Measurements from ENCODE around the gene FBRS. TPM values are rescaled to one million over a fixed set of nuclear protein-coding genes. Genes with fewer than 3 reads are reported as not detected.

The FBRS gene
- total RNA-seq, 3 donors from 2014 or later = 132 to 158 (median 137) TPM

GRCh38 chr16:30665155-30665829, 7.1 kb downstream of the FBRS start:
- Mint-ChIP-seq H3K4me1 (ENCODE audit: low read depth) (peaks cover 34% of the 10 kb centered on the region), H3K9me3 (no peaks in the 10 kb centered on the region), H3K27me3 (ENCODE audit: low read depth) (no peaks in the 10 kb centered on the region), H3K4me3 (no peak overlapping the region), H3K36me3 (ENCODE audit: insufficient read depth) (peaks cover 52% of the 10 kb centered on the region)
- no peak for ATAC-seq
- no peak for DNase-seq

- no peaks in the 10 kb centered on the region for H3K9me3 Mint-ChIP-seq
- peaks cover 30% of the 10 kb centered on the region for H3K4me1 Mint-ChIP-seq (ENCODE audit: low read depth)
- no peaks in the 10 kb centered on the region for H3K27me3 Mint-ChIP-seq (ENCODE audit: low read depth)
- peaks cover 49% of the 10 kb centered on the region for H3K36me3 Mint-ChIP-seq (ENCODE audit: insufficient read depth)
- ATAC-seq = no peak
- DNase-seq = no peak
- no peak overlapping the region for H3K4me3 Mint-ChIP-seq
Measured at GRCh38 chr16:30665830-30666190, 7.6 kb downstream of the FBRS start.

- Mint-ChIP-seq H3K4me3 (no peak overlapping the region), H3K4me1 (ENCODE audit: low read depth) (peaks cover 23% of the 10 kb centered on the region), H3K36me3 (ENCODE audit: insufficient read depth) (peaks cover 41% of the 10 kb centered on the region), H3K27me3 (ENCODE audit: low read depth) (no peaks in the 10 kb centered on the region), H3K9me3 (no peaks in the 10 kb centered on the region)
- no peak for ATAC-seq
- no peak for DNase-seq
Measured at GRCh38 chr16:30666681-30667080, 8.4 kb downstream of the FBRS start.

DNA sequence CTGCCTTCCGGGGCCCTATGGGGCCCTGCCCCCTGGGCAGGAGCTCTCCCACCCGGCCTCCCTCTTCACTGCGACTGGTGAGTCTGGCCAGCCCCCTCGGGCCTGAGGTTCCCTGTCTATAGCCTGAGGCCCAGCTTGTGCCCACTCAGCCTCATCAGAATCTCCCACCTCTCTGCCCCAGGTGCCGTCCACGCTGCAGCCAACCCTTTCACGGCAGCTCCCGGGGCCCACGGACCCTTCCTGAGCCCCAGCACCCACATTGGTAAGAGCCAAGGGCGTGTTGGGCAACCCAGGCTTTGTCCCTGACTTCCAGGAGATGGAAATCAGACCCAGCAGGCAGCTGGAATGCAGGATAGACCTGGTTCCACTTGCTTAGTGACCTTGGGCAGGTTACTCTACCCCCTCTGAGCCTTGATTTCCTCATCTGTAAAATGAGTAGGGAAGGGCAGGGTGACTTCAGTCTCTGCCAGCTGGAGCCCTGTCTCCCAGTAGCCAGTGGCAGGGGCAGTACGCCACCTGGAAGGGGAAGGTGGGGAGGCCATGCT, 9.2 kb downstream of the FBRS start:
- H3K36me3 Mint-ChIP-seq (ENCODE audit: insufficient read depth) = peaks cover 34% of the 10 kb centered on the region
- no peaks in the 10 kb centered on the region for H3K27me3 Mint-ChIP-seq (ENCODE audit: low read depth)
- peaks cover 17% of the 10 kb centered on the region for H3K4me1 Mint-ChIP-seq (ENCODE audit: low read depth)
- no peak for DNase-seq
- no peaks in the 10 kb centered on the region for H3K9me3 Mint-ChIP-seq
- no peak overlapping the region for H3K4me3 Mint-ChIP-seq
- no peak for ATAC-seq

- H3K9me3 Mint-ChIP-seq = no peaks in the 10 kb centered on the region
- ATAC-seq (no peak), DNase-seq (no peak)
- no peak overlapping the region for H3K4me3 Mint-ChIP-seq
- peaks cover 30% of the 10 kb centered on the region for H3K36me3 Mint-ChIP-seq (ENCODE audit: insufficient read depth)
- no peaks in the 10 kb centered on the region for H3K27me3 Mint-ChIP-seq (ENCODE audit: low read depth)
- peaks cover 8% of the 10 kb centered on the region for H3K4me1 Mint-ChIP-seq (ENCODE audit: low read depth)
Measured at GRCh38 chr16:30668393-30668792, 10.2 kb downstream of the FBRS start.

- Mint-ChIP-seq H3K9me3 (no peaks in the 10 kb centered on the region), H3K4me1 (ENCODE audit: low read depth) (peaks cover 2% of the 10 kb centered on the region), H3K4me3 (no peak overlapping the region), H3K36me3 (ENCODE audit: insufficient read depth) (peaks cover 25% of the 10 kb centered on the region), H3K27me3 (ENCODE audit: low read depth) (no peaks in the 10 kb centered on the region)
- ATAC-seq (peak; percentile 12 to 15), DNase-seq (no peak)
Measured at GRCh38 chr16:30669026-30669902, 11.0 kb downstream of the FBRS start.

GRCh38 chr16:30669903-30670824, 11.9 kb downstream of the FBRS start:
- Mint-ChIP-seq H3K4me3 (no peak overlapping the region), H3K27me3 (ENCODE audit: low read depth) (no peaks in the 10 kb centered on the region), H3K36me3 (ENCODE audit: insufficient read depth) (peaks cover 21% of the 10 kb centered on the region), H3K4me1 (ENCODE audit: low read depth) (peaks cover 2% of the 10 kb centered on the region), H3K9me3 (no peaks in the 10 kb centered on the region)
- DNase-seq = no peak
- ATAC-seq = no peak

GRCh38 chr16:30675143-30675542, 16.9 kb downstream of the FBRS start:
- Mint-ChIP-seq H3K27me3 (ENCODE audit: low read depth) (no peaks in the 10 kb centered on the region), H3K36me3 (ENCODE audit: insufficient read depth) (no peaks in the 10 kb centered on the region), H3K9me3 (no peaks in the 10 kb centered on the region), H3K4me1 (ENCODE audit: low read depth) (peaks cover 2% of the 10 kb centered on the region), H3K4me3 (no peak overlapping the region)
- DNase-seq (no peak), ATAC-seq (no peak)

GRCh38 chr16:30677931-30678585, 19.8 kb downstream of the FBRS start:
- Mint-ChIP-seq H3K9me3 (no peaks in the 10 kb centered on the region), H3K36me3 (ENCODE audit: insufficient read depth) (no peaks in the 10 kb centered on the region), H3K27me3 (ENCODE audit: low read depth) (no peaks in the 10 kb centered on the region), H3K4me3 (no peak overlapping the region), H3K4me1 (ENCODE audit: low read depth) (no peaks in the 10 kb centered on the region)
- DNase-seq = no peak
- no peak for ATAC-seq

DNA sequence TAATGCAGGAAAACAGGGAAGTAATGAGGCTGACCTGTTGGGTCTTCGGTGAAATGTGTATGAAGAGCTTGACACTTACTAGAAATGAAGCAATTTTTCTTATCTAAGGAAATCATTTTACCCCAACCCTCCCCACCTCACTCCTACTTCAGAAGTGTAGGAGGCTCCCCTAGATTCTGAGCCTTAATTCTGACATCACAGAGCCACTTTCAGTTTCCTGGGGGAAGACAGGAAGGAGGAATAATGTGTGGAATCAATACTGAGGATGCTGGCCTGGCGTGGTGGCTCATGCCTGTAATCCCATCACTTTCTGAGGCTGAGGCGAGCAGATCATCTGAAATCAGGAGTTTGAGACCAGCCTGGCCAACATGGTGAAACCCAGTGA, 20.3 kb downstream of the FBRS start:
- no peaks in the 10 kb centered on the region for H3K4me1 Mint-ChIP-seq (ENCODE audit: low read depth)
- DNase-seq (no peak), ATAC-seq (no peak)
- no peak overlapping the region for H3K4me3 Mint-ChIP-seq
- H3K9me3 Mint-ChIP-seq = no peaks in the 10 kb centered on the region
- no peaks in the 10 kb centered on the region for H3K36me3 Mint-ChIP-seq (ENCODE audit: insufficient read depth)
- H3K27me3 Mint-ChIP-seq (ENCODE audit: low read depth) = no peaks in the 10 kb centered on the region

GRCh38 chr16:30680326-30680725, 22.1 kb downstream of the FBRS start:
- Mint-ChIP-seq H3K27me3 (ENCODE audit: low read depth) (no peaks in the 10 kb centered on the region), H3K9me3 (no peaks in the 10 kb centered on the region), H3K4me3 (no peak overlapping the region), H3K4me1 (ENCODE audit: low read depth) (no peaks in the 10 kb centered on the region), H3K36me3 (ENCODE audit: insufficient read depth) (no peaks in the 10 kb centered on the region)
- DNase-seq (no peak), ATAC-seq (no peak)

DNA sequence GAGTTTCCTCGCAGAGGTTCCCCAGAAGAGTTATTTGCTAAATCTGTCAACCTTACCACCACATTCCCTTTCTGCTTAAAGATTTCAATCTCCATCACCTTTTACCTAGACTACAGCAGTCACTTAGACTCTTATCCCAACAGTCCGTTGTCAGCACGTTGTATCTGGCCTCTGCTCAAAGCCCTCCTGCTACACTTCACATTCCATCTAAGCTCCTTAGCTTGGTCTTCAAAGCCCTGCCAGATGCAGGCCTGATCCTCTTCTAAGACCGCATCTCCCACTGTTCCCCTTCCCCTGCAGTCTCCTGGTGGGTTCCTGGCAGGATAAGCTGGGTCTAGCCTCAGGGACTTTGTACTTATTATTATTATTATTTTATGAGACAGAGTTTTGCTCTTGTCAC, 30.5 kb downstream of the FBRS start:
- no peaks in the 10 kb centered on the region for H3K9me3 Mint-ChIP-seq
- H3K4me3 Mint-ChIP-seq = no peak overlapping the region
- no peaks in the 10 kb centered on the region for H3K27me3 Mint-ChIP-seq (ENCODE audit: low read depth)
- no peaks in the 10 kb centered on the region for H3K36me3 Mint-ChIP-seq (ENCODE audit: insufficient read depth)
- DNase-seq = no peak
- H3K4me1 Mint-ChIP-seq (ENCODE audit: low read depth) = peaks cover 4% of the 10 kb centered on the region
- no peak for ATAC-seq

GRCh38 chr16:30691907-30692306, 33.7 kb downstream of the FBRS start:
- Mint-ChIP-seq H3K4me1 (ENCODE audit: low read depth) (peaks cover 9% of the 10 kb centered on the region), H3K27me3 (ENCODE audit: low read depth) (no peaks in the 10 kb centered on the region), H3K36me3 (ENCODE audit: insufficient read depth) (no peaks in the 10 kb centered on the region), H3K4me3 (no peak overlapping the region), H3K9me3 (no peaks in the 10 kb centered on the region)
- ATAC-seq (no peak), DNase-seq (no peak)

Data from activated T-cell treated with anti-CD3 and anti-CD28 coated beads, Interleukin-2, amount 50 U/mL, for 4 hours (primary cell).